Osteocyte (in vitro differentiated cells): ENCODE results near the gene CALD1. TPM values are rescaled to one million over a fixed set of nuclear protein-coding genes. Genes with fewer than 3 reads are reported as not detected.

Source experiments
- DNase-seq: peaks from one replicate; pipeline ENCODE4 v3.0.0; 2021; ENCODE audit warnings: mixed read lengths; ENCODE audit not compliant: unreplicated experiment; ENCODE audit errors: extremely low spot score
- H3K27ac Mint-ChIP-seq: one replicate; pipeline ENCODE4 v1.8.0; 2021; ENCODE audit warnings: mild to moderate bottlenecking, mixed read lengths; ENCODE audit not compliant: unreplicated experiment
- H3K27me3 Mint-ChIP-seq: one replicate; pipeline ENCODE4 v1.8.0; 2021; ENCODE audit warnings: mixed read lengths; ENCODE audit not compliant: unreplicated experiment
- H3K36me3 Mint-ChIP-seq: one replicate; pipeline ENCODE4 v1.8.0; 2021; ENCODE audit warnings: mixed read lengths; ENCODE audit not compliant: unreplicated experiment
- H3K4me1 Mint-ChIP-seq: one replicate; pipeline ENCODE4 v1.8.0; 2021; ENCODE audit warnings: mixed read lengths; ENCODE audit not compliant: unreplicated experiment
- H3K4me3 Mint-ChIP-seq: one replicate; pipeline ENCODE4 v1.8.0; 2021; ENCODE audit warnings: mild to moderate bottlenecking, moderate library complexity, mixed read lengths; ENCODE audit not compliant: unreplicated experiment
- H3K9me3 Mint-ChIP-seq: one replicate; pipeline ENCODE4 v1.8.0; 2021; ENCODE audit warnings: mixed read lengths; ENCODE audit not compliant: unreplicated experiment
- total RNA-seq: library from RNA; stranded (reverse); gene quantifications from 2 replicates; pipeline ENCODE4 v1.2.1, GENCODE V29; 2021
- TF ChIP-seq, protein P1 (sequence below): fragments of 200-600 bp; sonication (generic); IDR thresholded peaks from 2 replicates; pipeline ENCODE4 v1.5.0; 2021; ENCODE audit warnings: antibody characterized with exemption, mild to moderate bottlenecking, moderate library complexity

Gene CALD1
- total RNA-seq, 1 donor from 2014 or later = 807 TPM

DNA sequence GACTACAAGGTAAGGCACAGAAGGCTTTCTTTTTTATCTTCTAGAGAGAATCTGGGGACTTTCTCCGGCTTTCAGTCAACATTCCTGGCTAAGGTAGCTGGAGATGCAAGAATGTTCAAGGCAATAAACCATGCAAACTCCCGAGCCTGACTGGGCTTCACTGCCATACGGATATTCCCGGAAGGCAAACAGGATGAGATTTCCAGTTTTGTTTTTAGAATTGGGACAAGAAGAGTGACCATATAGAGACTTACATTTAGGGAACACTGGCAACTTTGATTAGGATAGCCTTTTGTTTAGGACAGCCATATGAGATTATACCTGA, 269 bp downstream of the CALD1 start:
- peaks cover 21% of the 10 kb centered on the region for H3K36me3 Mint-ChIP-seq
- H3K4me1 Mint-ChIP-seq = peaks cover 30% of the 10 kb centered on the region
- no peak overlapping the region for H3K4me3 Mint-ChIP-seq
- TF ChIP-seq, protein P1, sequence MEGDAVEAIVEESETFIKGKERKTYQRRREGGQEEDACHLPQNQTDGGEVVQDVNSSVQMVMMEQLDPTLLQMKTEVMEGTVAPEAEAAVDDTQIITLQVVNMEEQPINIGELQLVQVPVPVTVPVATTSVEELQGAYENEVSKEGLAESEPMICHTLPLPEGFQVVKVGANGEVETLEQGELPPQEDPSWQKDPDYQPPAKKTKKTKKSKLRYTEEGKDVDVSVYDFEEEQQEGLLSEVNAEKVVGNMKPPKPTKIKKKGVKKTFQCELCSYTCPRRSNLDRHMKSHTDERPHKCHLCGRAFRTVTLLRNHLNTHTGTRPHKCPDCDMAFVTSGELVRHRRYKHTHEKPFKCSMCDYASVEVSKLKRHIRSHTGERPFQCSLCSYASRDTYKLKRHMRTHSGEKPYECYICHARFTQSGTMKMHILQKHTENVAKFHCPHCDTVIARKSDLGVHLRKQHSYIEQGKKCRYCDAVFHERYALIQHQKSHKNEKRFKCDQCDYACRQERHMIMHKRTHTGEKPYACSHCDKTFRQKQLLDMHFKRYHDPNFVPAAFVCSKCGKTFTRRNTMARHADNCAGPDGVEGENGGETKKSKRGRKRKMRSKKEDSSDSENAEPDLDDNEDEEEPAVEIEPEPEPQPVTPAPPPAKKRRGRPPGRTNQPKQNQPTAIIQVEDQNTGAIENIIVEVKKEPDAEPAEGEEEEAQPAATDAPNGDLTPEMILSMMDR = no peak
- H3K9me3 Mint-ChIP-seq = no peaks in the 10 kb centered on the region
- H3K27ac Mint-ChIP-seq = no peak overlapping the region
- no peaks in the 10 kb centered on the region for H3K27me3 Mint-ChIP-seq
- DNase-seq = no peak

DNA sequence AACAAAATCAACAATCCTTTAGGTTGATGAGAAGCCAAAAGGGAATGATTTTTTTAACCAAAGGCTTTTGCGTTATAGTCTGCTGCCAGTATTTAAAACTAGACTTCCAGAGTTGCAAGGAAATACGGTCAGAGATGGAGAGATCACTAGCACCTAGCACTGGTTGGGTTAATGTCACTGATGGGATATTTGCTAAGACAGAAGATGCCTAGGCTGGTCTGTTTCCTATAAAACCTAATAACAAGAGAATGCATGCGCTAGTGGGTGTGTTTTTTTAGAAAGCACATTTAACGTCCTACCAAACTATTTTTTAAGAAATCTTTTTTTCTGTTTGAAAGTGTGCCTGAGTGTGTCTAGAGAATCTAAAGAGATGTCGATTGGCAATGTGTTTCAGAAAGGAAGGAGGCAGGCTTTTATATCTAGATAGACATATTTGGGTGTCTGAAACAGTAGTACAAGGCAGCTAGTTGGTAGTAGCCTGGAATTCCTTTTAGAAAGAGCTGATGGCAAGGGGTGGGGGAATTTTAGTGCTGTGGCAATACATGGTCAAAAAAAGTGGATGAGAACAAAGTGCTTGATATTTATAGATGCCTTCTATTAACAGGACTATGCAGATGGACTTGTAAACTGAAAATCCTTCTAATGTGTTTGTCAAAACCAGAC, 863 bp downstream of the CALD1 start:
- peaks cover 29% of the 10 kb centered on the region for H3K4me1 Mint-ChIP-seq
- H3K9me3 Mint-ChIP-seq = no peaks in the 10 kb centered on the region
- TF ChIP-seq, protein P1 = no peak
- DNase-seq = no peak
- no peaks in the 10 kb centered on the region for H3K27me3 Mint-ChIP-seq
- no peak overlapping the region for H3K27ac Mint-ChIP-seq
- H3K36me3 Mint-ChIP-seq = peaks cover 21% of the 10 kb centered on the region
- no peak overlapping the region for H3K4me3 Mint-ChIP-seq

DNA sequence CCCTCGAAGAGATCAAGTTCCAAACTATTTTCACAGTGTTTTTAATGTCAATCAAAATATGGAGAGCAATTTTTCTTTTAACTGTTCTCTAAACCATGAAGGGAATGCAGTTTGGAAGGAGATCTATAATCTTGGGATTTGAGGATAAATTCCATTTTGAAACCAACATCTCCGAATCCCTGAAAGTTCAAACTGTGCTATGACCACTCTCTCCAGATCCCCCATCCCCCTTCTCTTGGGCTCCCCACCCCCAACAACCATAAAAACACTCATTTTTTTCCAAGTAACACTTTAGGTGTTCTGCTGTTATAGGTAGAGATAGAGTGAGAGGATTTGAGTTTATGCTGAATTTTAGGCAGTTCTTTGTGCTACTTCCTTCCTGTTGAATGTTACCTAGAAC, 1.7 kb downstream of the CALD1 start:
- Mint-ChIP-seq H3K9me3 (no peaks in the 10 kb centered on the region), H3K36me3 (peaks cover 21% of the 10 kb centered on the region), H3K4me1 (peaks cover 29% of the 10 kb centered on the region), H3K27ac (no peak overlapping the region), H3K27me3 (no peaks in the 10 kb centered on the region), H3K4me3 (no peak overlapping the region)
- TF ChIP-seq, protein P1 = no peak
- no peak for DNase-seq

DNA sequence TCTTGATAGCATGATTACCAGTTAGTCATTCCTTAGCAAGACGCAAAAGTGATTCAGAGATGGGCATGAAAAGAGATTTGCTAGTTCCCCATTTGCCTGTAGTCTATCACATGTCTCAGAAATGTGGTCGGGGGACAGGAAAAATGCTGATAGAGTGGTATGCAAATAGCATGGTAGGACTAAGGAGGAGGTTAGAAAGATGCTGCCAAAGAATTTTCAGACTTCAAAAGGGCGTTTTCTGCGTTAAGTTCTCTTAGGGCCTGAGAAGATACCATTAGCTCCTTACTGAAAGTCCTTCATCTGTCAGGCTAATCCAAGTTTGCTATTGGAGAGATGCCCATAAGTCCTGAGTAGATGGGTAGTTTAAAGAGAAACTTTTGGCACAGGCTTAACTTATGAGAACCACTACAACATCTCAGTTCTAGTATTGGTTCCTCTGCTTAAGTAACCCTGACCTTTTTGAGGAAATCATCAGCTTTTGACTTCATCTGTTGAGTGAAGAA, 2.7 kb downstream of the CALD1 start:
- DNase-seq = no peak
- TF ChIP-seq, protein P1 = no peak
- peaks cover 25% of the 10 kb centered on the region for H3K36me3 Mint-ChIP-seq
- H3K4me1 Mint-ChIP-seq = peaks cover 31% of the 10 kb centered on the region
- no peak overlapping the region for H3K4me3 Mint-ChIP-seq
- H3K27me3 Mint-ChIP-seq = no peaks in the 10 kb centered on the region
- no peaks in the 10 kb centered on the region for H3K9me3 Mint-ChIP-seq
- no peak overlapping the region for H3K27ac Mint-ChIP-seq

DNA sequence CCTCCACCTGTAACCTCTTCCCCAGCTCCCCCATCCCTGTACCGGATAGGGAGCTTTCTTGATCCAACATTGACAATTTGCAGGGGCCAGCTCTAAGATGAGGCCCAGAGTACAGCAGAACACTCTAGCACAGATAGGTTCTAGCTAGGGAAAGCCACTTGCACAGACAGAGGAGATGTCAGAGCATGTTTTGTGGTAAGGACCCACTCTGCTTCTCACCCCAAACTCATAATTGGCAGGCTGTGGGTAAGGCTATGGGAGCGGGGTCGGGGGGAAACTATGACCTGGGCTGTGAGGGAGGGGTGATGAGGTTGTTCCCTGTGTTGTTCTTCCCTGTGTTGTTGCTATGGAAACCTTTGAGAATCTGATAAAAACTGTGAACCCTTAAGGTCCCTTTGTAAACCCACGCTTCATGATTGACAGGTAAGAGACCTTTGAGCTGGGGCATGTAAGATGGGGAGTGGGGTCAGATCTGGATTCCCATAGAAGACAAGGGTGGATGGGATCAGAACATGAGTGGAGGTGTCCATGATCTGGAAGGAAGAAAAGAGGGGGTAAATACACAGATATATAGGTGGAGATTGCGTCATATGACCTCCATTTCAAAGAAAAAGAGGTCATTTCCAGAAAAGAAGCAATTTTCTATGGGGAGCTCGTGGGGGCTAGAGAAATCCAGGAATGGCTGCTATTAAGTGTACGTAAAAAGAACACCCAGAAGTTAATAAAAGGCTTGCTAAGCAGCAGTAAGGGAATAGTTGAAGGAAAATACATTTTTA, 4.0 kb downstream of the CALD1 start:
- Mint-ChIP-seq H3K27ac (no peak overlapping the region), H3K4me3 (no peak overlapping the region), H3K9me3 (no peaks in the 10 kb centered on the region), H3K36me3 (peaks cover 34% of the 10 kb centered on the region), H3K27me3 (no peaks in the 10 kb centered on the region), H3K4me1 (peaks cover 31% of the 10 kb centered on the region)
- TF ChIP-seq, protein P1 = no peak
- DNase-seq = no peak
